ENCODE data around the gene SLC6A12. TPM values are rescaled to one million over a fixed set of nuclear protein-coding genes. Genes with fewer than 3 reads are reported as not detected.

Gene SLC6A12
- total RNA-seq, 1 donor from 2014 or later: 14.2 TPM

DNA sequence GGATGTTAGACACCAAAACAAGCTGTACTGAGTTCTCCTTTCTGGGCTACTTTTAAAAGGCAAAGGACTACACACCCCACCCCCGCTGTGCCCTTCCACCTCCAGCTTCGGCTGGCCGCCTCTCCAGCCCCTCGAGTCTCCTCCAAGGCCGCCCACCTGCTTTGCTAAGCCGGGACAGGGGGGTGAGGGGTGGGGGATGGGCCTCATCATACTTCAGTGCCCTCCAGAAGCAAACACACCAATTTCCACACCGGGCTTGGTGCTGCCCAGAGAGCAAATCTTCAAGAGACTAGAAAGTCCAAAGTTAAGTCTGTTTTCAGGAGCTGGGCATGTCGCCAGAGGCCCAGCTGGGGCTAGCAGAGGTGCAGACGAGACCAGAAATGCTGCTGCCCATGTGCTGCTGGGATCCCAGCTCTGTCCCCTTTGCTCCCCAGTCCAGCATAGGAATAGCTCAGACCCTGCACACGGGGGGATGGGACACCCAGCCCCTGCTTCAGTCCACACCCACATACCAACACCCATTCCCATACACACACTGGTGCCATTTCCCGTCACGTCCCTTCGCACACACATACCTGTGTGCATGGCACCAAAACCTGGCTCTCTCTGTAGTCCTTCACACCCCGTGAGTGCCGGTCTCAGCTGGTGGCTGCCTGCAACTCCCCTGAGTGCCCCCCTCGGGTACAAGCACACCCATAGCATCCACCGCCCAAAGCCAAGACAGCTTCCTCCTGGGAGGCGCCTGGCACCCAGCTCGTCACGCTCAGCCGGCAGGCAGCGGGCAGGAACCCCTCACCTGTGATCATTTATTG is 1.0 kb downstream of the SLC6A12 start:
- H3K9me3 ChIP-seq: no peaks in the 10 kb centered on the region
- intact Hi-C loops (cut with DNase I): no loop called here
- peaks cover 11% of the 10 kb centered on the region for H3K27me3 ChIP-seq (ENCODE audit: low read depth)
- no peak for DNase-seq
- H3K4me1 ChIP-seq: peaks cover 13% of the 10 kb centered on the region
- ATAC-seq: peak; percentile 51 to 78
- peak overlapping the region; percentile 39 for H3K4me3 ChIP-seq
- TF ChIP-seq, protein P1, sequence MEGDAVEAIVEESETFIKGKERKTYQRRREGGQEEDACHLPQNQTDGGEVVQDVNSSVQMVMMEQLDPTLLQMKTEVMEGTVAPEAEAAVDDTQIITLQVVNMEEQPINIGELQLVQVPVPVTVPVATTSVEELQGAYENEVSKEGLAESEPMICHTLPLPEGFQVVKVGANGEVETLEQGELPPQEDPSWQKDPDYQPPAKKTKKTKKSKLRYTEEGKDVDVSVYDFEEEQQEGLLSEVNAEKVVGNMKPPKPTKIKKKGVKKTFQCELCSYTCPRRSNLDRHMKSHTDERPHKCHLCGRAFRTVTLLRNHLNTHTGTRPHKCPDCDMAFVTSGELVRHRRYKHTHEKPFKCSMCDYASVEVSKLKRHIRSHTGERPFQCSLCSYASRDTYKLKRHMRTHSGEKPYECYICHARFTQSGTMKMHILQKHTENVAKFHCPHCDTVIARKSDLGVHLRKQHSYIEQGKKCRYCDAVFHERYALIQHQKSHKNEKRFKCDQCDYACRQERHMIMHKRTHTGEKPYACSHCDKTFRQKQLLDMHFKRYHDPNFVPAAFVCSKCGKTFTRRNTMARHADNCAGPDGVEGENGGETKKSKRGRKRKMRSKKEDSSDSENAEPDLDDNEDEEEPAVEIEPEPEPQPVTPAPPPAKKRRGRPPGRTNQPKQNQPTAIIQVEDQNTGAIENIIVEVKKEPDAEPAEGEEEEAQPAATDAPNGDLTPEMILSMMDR (IDR thresholded peaks at IDR 0.05): no peak
- H3K36me3 ChIP-seq: no peaks in the 10 kb centered on the region
- peak overlapping the region; percentile 64 for H3K27ac ChIP-seq

DNA sequence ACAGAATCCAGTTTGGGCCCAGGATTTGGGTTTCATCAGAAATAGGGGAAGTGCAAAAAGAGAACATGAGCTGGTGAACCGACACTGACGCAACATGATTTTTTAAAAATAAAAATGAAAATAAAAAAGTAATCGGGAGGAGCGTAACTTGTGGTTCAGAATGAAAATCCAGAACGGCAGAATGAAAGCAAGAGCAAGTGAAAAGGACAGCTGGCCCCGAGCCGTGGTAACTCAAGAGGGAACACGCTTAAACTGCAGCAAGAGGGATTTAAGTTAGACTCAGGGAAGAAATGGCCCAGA is 1.6 kb downstream of the SLC6A12 start:
- peak overlapping the region; percentile 64 for H3K27ac ChIP-seq
- ATAC-seq: peak; percentile 11 to 34

DNA sequence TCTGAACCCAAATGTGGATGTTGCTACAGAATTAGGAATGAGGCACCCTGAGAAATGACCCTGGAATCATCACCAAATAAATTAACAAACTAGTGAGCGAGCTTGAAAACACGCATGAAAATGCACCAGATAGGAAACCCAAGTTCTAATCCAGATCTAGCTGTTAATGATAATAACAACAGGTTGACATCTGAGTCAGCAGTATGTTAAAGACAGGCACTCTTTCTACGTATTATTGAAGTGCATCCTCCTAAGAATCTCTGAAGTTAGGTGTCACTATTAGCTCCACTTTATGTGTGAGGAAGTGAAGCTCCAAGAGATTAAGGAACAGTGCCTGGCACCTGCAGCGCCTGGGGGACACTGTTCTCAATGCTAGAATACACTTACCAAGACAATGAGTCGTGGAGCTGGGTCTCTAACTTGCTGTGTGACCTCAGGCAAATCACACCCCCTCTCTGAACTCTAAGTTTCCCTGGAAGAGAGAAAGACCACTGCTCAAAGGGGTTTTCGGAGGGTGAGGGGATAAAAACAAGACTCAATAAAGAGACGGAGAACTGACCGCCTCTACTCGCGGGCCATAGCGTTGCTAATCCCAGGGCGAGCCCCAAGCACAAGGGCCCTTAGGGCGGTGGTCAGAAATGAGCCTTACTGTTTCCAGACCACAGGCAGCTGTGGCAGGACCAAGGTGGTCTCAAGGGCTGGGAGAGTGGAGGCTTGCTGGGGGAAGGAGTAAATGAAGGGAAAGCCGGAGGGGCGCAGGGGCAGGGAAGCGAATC is 2.1 kb downstream of the SLC6A12 start:
- Histone ChIP-seq H3K4me3 (peak overlapping the region; percentile 39), H3K4me1 (peaks cover 13% of the 10 kb centered on the region), H3K9me3 (no peaks in the 10 kb centered on the region), H3K36me3 (no peaks in the 10 kb centered on the region), H3K27ac (peak overlapping the region; percentile 64), H3K27me3 (ENCODE audit: low read depth) (peaks cover 11% of the 10 kb centered on the region)
- intact Hi-C loops (cut with DNase I): no loop called here
- DNase-seq (no peak), ATAC-seq (no peak)
- TF ChIP-seq, protein P1 (IDR thresholded peaks at IDR 0.05): no peak

More for the DNA sequence above, 1.6 kb downstream of the SLC6A12 start:
- intact Hi-C loops (cut with DNase I): no loop called here
- DNase-seq: no peak
- Histone ChIP-seq H3K27me3 (ENCODE audit: low read depth) (peaks cover 11% of the 10 kb centered on the region), H3K36me3 (no peaks in the 10 kb centered on the region), H3K4me1 (peaks cover 13% of the 10 kb centered on the region), H3K9me3 (no peaks in the 10 kb centered on the region), H3K4me3 (peak overlapping the region; percentile 39)
- TF ChIP-seq, protein P1 (IDR thresholded peaks at IDR 0.05): no peak

DNA sequence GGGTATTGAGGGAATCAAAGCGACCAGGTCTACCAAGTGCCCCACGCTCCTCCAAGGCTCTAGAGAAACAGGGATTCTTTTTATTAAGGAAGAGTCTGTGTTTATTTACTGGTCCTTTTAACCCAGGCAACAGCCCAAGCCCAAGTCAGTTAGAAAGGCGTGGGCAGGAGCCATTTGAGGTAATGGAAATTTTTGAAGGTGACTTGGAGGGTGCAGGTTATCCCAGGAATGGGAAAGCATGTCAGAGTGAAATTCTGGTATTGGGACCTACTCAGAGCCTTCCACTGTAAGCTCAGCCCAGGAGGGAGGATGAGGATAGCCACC is 2.9 kb downstream of the SLC6A12 start:
- no peak overlapping the region for H3K27ac ChIP-seq
- DNase-seq: no peak
- H3K36me3 ChIP-seq: no peaks in the 10 kb centered on the region
- peaks cover 15% of the 10 kb centered on the region for H3K27me3 ChIP-seq (ENCODE audit: low read depth)
- peaks cover 13% of the 10 kb centered on the region for H3K4me1 ChIP-seq
- intact Hi-C loops (cut with DNase I): no loop called here
- no peak overlapping the region for H3K4me3 ChIP-seq
- no peak for ATAC-seq
- no peaks in the 10 kb centered on the region for H3K9me3 ChIP-seq
- TF ChIP-seq, protein P1 (IDR thresholded peaks at IDR 0.05): no peak

DNA sequence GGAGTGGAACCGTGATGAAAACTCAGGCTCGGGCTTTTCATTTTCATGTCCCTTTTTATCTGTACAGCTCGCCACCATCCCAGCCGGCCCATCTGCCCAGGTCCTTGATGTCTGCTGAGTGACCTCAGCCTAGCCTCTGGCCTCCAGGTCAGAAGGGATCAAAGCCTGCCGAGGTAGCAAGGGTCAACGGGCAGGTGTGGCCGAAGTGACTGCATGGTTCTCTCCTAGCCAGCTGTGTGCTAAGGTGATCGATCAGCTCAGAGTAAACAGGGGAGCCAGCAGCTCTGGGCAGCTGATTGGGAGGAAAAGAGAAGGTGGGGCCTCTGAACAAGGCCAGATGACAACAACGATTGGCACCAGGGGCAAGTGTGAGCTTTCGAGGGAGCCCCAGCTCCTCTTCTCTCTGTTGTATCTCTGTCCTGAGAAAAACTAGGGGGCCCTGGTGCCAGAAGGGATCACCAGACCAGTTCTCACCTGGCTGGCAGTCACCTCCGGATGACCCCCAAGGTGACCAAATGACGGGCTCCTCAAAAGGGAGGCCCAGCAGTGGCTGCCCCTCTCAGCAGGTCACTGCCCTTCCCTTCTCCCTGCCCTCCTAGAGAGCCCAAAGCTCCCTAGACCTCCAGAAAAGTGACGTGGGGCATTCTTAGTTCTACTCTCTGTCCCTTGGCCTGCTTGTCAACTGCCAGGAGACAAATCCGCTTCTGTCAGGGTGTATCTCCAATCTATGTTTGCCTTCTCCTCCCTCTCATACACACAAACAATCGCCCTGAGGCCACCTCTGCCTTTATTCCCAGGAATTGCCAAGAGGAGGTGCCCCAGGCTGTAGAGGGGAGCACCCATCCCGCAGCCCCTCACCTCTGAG is 3.4 kb downstream of the SLC6A12 start:
- Histone ChIP-seq H3K4me1 (peaks cover 13% of the 10 kb centered on the region), H3K9me3 (no peaks in the 10 kb centered on the region), H3K4me3 (no peak overlapping the region), H3K36me3 (no peaks in the 10 kb centered on the region), H3K27ac (no peak overlapping the region), H3K27me3 (ENCODE audit: low read depth) (peaks cover 15% of the 10 kb centered on the region)
- DNase-seq (no peak), ATAC-seq (no peak)
- intact Hi-C loops (cut with DNase I): no loop called here
- TF ChIP-seq, protein P1 (IDR thresholded peaks at IDR 0.05): no peak
